Measurements from ENCODE around the gene PIMREG.

Gene PIMREG

DNA sequence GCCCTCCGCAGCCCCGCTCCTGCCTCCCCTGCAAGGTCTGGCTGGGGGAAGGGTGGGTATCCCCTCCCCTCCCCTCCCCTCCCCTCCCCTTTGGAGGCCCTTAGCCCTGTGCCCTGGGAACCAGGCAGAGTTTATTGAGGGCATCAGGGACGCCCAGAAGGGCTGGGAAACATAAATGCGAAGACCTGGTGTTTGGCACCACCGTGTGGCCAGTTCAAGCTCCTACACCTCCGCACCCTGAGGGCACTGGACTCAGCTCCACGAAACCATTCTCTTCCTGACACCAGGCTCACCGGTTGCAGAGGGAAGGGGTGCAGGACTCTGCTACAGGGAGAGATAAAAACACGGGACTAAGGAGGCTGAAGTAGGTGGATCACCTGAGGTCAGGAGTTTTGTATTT, 8.3 kb upstream of the PIMREG start:
- no peaks in the 10 kb centered on the region for H3K36me3 ChIP-seq (ENCODE audit: control insufficient read depth in 4 of 4, insufficient read depth in 4 of 4, low read length in 3 of 4)
- ChIA-PET CTCF (interaction anchor here (0.6 to 2.3 kb wide), 10 partner anchors 10 to 852 kb away, joined by 3 to 8 read pairs (median 4); no protein-coding TSS in a partner anchor), POLR2A (interaction anchor here (0.6 kb wide), 1 partner anchor 13 kb away, joined by 3 read pairs; no protein-coding TSS in a partner anchor)
- DNase-seq = peak; percentile 60 to 80 (median 71)
- H3K27ac ChIP-seq (ENCODE audit: insufficient read depth in 1 of 2, low read depth in 1 of 2, low read length in 2 of 2, poor library complexity in 1 of 2, severe bottlenecking in 2 of 2) = no peak overlapping the region
- H3K27me3 ChIP-seq (replicated peaks in 2 of 5; ENCODE audit: control insufficient read depth in 4 of 5, insufficient read depth in 5 of 5, low read length in 4 of 5) = peaks cover 0 to 18% (median 7%) of the 10 kb centered on the region in 5 experiments
- no peak overlapping the region for H3K4me3 ChIP-seq (ENCODE audit: control insufficient read depth in 1 of 7, extremely low read depth in 1 of 7, insufficient read depth in 4 of 7, low read depth in 2 of 7, low read length in 6 of 7)
- H3K4me1 ChIP-seq (ENCODE audit: control extremely low read depth in 1 of 4, control insufficient read depth in 4 of 4, insufficient read depth in 4 of 4, low read length in 3 of 4) = no peaks in the 10 kb centered on the region
- H3K9me3 ChIP-seq (ENCODE audit: control extremely low read depth in 1 of 5, control insufficient read depth in 4 of 5, insufficient read depth in 2 of 5, low read depth in 1 of 5, low read length in 4 of 5) = peaks cover under 1 to 10% (median 3%) of the 10 kb centered on the region in 5 experiments
- 0% methylated on average over 4 of the region's 9 CpGs for WGBS (ENCODE audit: insufficient coverage)

DNA sequence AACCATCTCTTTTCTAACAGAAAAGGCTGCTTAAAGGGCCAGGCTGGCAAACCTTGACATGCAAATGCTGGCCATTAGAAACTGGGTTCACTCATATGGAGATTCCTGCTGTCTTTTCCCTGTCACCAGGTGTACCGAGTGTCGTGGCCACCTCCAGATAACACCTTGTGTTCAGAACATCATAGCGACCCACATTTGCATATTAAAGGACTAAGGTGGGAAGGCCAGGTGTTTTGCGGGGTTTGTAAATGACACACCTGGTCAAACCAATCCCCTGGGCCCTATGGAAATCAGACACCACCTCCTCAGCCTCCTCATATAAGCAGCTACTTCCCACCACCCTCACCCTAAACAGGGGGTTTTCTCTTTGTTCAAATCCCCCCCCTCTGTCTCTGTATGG, 6.8 kb upstream of the PIMREG start:
- Histone ChIP-seq H3K4me1 (ENCODE audit: control extremely low read depth in 1 of 4, control insufficient read depth in 4 of 4, insufficient read depth in 4 of 4, low read length in 3 of 4) (no peaks in the 10 kb centered on the region), H3K9me3 (ENCODE audit: control extremely low read depth in 1 of 5, control insufficient read depth in 4 of 5, insufficient read depth in 2 of 5, low read depth in 1 of 5, low read length in 4 of 5) (no peaks in the 10 kb centered on the region), H3K4me3 (ENCODE audit: control insufficient read depth in 1 of 7, extremely low read depth in 1 of 7, insufficient read depth in 4 of 7, low read depth in 2 of 7, low read length in 6 of 7) (no peak overlapping the region), H3K36me3 (ENCODE audit: control insufficient read depth in 4 of 4, insufficient read depth in 4 of 4, low read length in 3 of 4) (no peaks in the 10 kb centered on the region), H3K27ac (ENCODE audit: insufficient read depth in 1 of 2, low read depth in 1 of 2, low read length in 2 of 2, poor library complexity in 1 of 2, severe bottlenecking in 2 of 2) (no peak overlapping the region), H3K27me3 (replicated peaks in 2 of 5; ENCODE audit: control insufficient read depth in 4 of 5, insufficient read depth in 5 of 5, low read length in 4 of 5) (peaks cover 0 to 15% (median 7%) of the 10 kb centered on the region in 5 experiments)
- ChIA-PET POLR2A (no interaction called here), CTCF (interaction anchor here (1.8 kb wide), 1 partner anchor 845 kb away, joined by 7 read pairs; no protein-coding TSS in a partner anchor)
- WGBS (ENCODE audit: insufficient coverage) = 83% methylated on average over 2 of the region's 4 CpGs
- DNase-seq = no peak

DNA sequence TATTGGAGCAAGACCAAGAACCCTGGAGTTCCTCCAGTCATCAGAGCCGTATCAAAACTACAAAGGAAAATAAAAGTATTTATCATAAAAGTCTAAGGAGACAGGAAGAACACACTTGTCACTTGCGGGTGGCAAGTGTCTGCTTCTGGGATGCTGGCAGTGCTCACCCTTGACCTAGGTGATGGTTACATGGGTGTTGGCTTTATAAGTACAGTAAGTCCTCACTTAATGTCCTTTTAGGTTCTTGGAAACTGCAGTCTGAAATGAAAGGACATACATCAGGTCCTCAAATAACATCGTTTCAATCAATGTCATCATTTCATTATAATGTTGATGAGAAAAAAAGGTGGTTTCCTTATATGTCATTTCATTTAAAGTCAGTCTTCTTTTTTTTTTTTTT, 6.3 kb upstream of the PIMREG start:
- Histone ChIP-seq H3K27me3 (replicated peaks in 2 of 5; ENCODE audit: control insufficient read depth in 4 of 5, insufficient read depth in 5 of 5, low read length in 4 of 5) (peaks cover 0 to 15% (median 7%) of the 10 kb centered on the region in 5 experiments), H3K9me3 (ENCODE audit: control extremely low read depth in 1 of 5, control insufficient read depth in 4 of 5, insufficient read depth in 2 of 5, low read depth in 1 of 5, low read length in 4 of 5) (no peaks in the 10 kb centered on the region)
- 40% methylated on average over 1 of the region's 3 CpGs for WGBS (ENCODE audit: insufficient coverage)

DNA sequence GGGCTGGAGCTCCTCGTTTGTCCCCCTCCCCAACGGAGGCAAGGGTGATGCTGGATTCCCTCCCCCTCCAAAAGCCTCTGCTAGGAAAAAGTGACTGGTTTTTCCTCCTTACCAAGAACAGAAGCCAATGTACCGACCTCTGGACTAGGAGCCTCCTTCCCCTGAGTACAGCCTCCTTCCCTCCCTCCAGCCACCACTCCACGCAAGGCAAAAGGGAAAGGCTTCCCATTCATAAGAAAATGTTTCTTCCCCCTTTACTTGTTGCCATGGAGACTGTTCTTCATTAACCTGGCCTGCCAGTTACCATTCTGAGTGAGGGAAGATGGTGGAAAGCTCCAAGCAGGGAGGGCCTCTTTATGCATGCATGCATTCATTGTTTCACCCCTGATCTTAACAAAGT, 4.3 kb upstream of the PIMREG start:
- H3K4me1 ChIP-seq (ENCODE audit: control extremely low read depth in 1 of 4, control insufficient read depth in 4 of 4, insufficient read depth in 4 of 4, low read length in 3 of 4) = peaks cover 0 to 16% (median 11%) of the 10 kb centered on the region in 4 experiments
- no peak for DNase-seq
- H3K4me3 ChIP-seq (ENCODE audit: control insufficient read depth in 1 of 7, extremely low read depth in 1 of 7, insufficient read depth in 4 of 7, low read depth in 2 of 7, low read length in 6 of 7) = no peak overlapping the region
- no peaks in the 10 kb centered on the region for H3K36me3 ChIP-seq (ENCODE audit: control insufficient read depth in 4 of 4, insufficient read depth in 4 of 4, low read length in 3 of 4)
- no peak overlapping the region for H3K27ac ChIP-seq (ENCODE audit: insufficient read depth in 1 of 2, low read depth in 1 of 2, low read length in 2 of 2, poor library complexity in 1 of 2, severe bottlenecking in 2 of 2)
- 91% methylated on average over 4 of the region's 4 CpGs for WGBS (ENCODE audit: insufficient coverage)
- H3K27me3 ChIP-seq (replicated peaks in 2 of 5; ENCODE audit: control insufficient read depth in 4 of 5, insufficient read depth in 5 of 5, low read length in 4 of 5) = peaks cover 0 to 15% (median 8%) of the 10 kb centered on the region in 5 experiments
- no peaks in the 10 kb centered on the region for H3K9me3 ChIP-seq (ENCODE audit: control extremely low read depth in 1 of 5, control insufficient read depth in 4 of 5, insufficient read depth in 2 of 5, low read depth in 1 of 5, low read length in 4 of 5)
- POLR2A ChIA-PET = no interaction called here
- CTCF ChIA-PET = interaction anchor here (1.2 to 3.0 kb wide), 5 partner anchors 8 to 854 kb away, joined by 3 to 13 read pairs (median 7); no protein-coding TSS in a partner anchor

More for the DNA sequence above, 6.3 kb upstream of the PIMREG start:
- DNase-seq = no peak
- ChIA-PET POLR2A (no interaction called here), CTCF (no interaction called here)
- Histone ChIP-seq H3K27ac (ENCODE audit: insufficient read depth in 1 of 2, low read depth in 1 of 2, low read length in 2 of 2, poor library complexity in 1 of 2, severe bottlenecking in 2 of 2) (no peak overlapping the region), H3K4me3 (ENCODE audit: control insufficient read depth in 1 of 7, extremely low read depth in 1 of 7, insufficient read depth in 4 of 7, low read depth in 2 of 7, low read length in 6 of 7) (no peak overlapping the region), H3K36me3 (ENCODE audit: control insufficient read depth in 4 of 4, insufficient read depth in 4 of 4, low read length in 3 of 4) (no peaks in the 10 kb centered on the region), H3K4me1 (ENCODE audit: control extremely low read depth in 1 of 4, control insufficient read depth in 4 of 4, insufficient read depth in 4 of 4, low read length in 3 of 4) (no peaks in the 10 kb centered on the region)

DNA sequence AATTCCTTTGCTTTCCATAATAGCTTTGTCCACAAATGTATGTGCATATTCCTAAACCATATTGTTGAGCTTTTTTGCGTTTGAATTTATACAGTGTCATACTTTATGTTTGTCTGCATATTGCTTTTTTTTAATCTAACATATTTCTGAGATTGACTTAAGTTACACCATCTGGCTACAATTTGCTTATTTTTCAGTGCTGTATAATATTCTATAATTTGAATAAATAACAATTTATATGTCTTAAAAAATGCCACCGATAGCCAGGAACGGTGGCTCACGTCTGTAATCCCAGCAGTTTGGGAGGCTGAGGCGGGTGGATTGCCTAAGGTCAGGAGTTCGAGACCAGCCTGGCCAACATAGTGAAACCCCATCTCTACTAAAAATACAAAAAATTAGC, 1.5 kb upstream of the PIMREG start:
- CTCF ChIA-PET = interaction anchor here (0.8 to 3.0 kb wide), 3 partner anchors 11 to 850 kb away, joined by 3 to 13 read pairs (median 6); no protein-coding TSS in a partner anchor
- Histone ChIP-seq H3K27me3 (replicated peaks in 2 of 5; ENCODE audit: control insufficient read depth in 4 of 5, insufficient read depth in 5 of 5, low read length in 4 of 5) (peaks cover 0 to 7% (median 0%) of the 10 kb centered on the region in 5 experiments), H3K4me1 (ENCODE audit: control extremely low read depth in 1 of 4, control insufficient read depth in 4 of 4, insufficient read depth in 4 of 4, low read length in 3 of 4) (peaks cover 0 to 19% (median 12%) of the 10 kb centered on the region in 4 experiments), H3K4me3 (ENCODE audit: control insufficient read depth in 1 of 7, extremely low read depth in 1 of 7, insufficient read depth in 4 of 7, low read depth in 2 of 7, low read length in 6 of 7) (no peak overlapping the region), H3K36me3 (ENCODE audit: control insufficient read depth in 4 of 4, insufficient read depth in 4 of 4, low read length in 3 of 4) (peaks cover 0 to 8% (median 1%) of the 10 kb centered on the region in 4 experiments), H3K27ac (ENCODE audit: insufficient read depth in 1 of 2, low read depth in 1 of 2, low read length in 2 of 2, poor library complexity in 1 of 2, severe bottlenecking in 2 of 2) (no peak overlapping the region), H3K9me3 (ENCODE audit: control extremely low read depth in 1 of 5, control insufficient read depth in 4 of 5, insufficient read depth in 2 of 5, low read depth in 1 of 5, low read length in 4 of 5) (no peaks in the 10 kb centered on the region)
- no peak for DNase-seq
- no CpG with 5 or more reads among the region's 6 CpGs for WGBS (ENCODE audit: insufficient coverage)
- POLR2A ChIA-PET = no interaction called here

DNA sequence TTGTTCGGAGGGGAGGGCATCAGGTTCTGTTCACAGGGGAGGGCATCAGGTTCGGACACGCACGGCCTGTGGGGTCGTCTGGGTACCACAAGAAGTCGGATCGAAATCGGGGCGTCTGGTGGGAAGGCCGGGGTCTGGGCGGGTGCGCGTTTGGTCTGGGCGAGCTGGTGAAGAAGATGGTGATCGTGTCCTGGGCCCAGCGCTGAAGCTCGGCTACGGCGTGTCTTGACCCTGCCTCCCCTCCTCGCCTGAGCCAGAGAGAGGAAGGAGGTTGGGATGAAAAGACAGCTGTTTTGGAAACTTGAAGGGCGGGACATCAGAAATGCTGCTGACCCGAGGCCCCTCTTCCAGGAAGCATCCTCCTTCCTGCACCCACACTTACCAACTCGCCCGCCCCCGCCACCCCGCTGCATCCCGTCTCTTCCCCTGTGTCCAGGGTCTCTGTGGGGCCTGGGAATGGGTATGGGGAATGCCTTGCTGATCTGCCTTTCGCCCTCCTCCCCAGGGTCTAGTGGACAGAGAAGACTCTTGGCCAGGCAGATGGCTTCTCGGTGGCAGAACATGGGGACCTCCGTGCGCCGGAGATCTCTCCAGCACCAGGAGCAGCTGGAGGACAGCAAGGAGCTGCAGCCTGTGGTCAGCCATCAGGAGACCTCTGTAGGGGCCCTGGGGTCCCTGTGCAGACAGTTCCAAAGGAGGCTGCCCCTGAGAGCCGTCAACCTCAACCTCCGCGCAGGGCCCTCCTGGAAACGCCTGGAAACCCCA, 498 bp downstream of the PIMREG start:
- WGBS (ENCODE audit: insufficient coverage) = 36% methylated on average over 25 of the region's 36 CpGs

More for the DNA sequence above, 498 bp downstream of the PIMREG start:
- ChIA-PET CTCF (interaction anchor here (1.3 kb wide), 1 partner anchor 9 kb away, joined by 8 read pairs; no protein-coding TSS in a partner anchor), POLR2A (no interaction called here)
- peaks cover 0 to 4% (median 0%) of the 10 kb centered on the region in 5 experiments for H3K27me3 ChIP-seq (replicated peaks in 2 of 5; ENCODE audit: control insufficient read depth in 4 of 5, insufficient read depth in 5 of 5, low read length in 4 of 5)
- peak overlapping the region; percentile 11 to 80 (median 58) for H3K4me3 ChIP-seq (ENCODE audit: control insufficient read depth in 1 of 7, extremely low read depth in 1 of 7, insufficient read depth in 4 of 7, low read depth in 2 of 7, low read length in 6 of 7)
- H3K27ac ChIP-seq (ENCODE audit: insufficient read depth in 1 of 2, low read depth in 1 of 2, low read length in 2 of 2, poor library complexity in 1 of 2, severe bottlenecking in 2 of 2) = no peak overlapping the region
- peaks cover 0 to 22% (median 12%) of the 10 kb centered on the region in 4 experiments for H3K4me1 ChIP-seq (ENCODE audit: control extremely low read depth in 1 of 4, control insufficient read depth in 4 of 4, insufficient read depth in 4 of 4, low read length in 3 of 4)
- no peaks in the 10 kb centered on the region for H3K9me3 ChIP-seq (ENCODE audit: control extremely low read depth in 1 of 5, control insufficient read depth in 4 of 5, insufficient read depth in 2 of 5, low read depth in 1 of 5, low read length in 4 of 5)
- H3K36me3 ChIP-seq (ENCODE audit: control insufficient read depth in 4 of 4, insufficient read depth in 4 of 4, low read length in 3 of 4) = peaks cover 0 to 10% (median 1%) of the 10 kb centered on the region in 4 experiments
- no peak for DNase-seq
